IMR-90 (cell line): Measurements from ENCODE around the gene NMRAL1. TPM values are rescaled to one million over a fixed set of nuclear protein-coding genes. Genes with fewer than 3 reads are reported as not detected.

Experiments used
- ATAC-seq: fragments of 200-7000 bp; cut with Tn5 transposase; 2 replicates; pipeline ENCODE4 v1.9.1; 2020; ENCODE audit warnings: low read depth, mild to moderate bottlenecking, moderate library complexity
- BruUV-seq: library from RNA; stranded (reverse); fragments of 400-500 nt; replicated peaks from 2 replicates; lab custom pipeline; 2021; lab: Mats Ljungman, UMichigan
- CTCF ChIA-PET: fragments of 300-600 bp; formaldehyde crosslinking; extraction: SDS; loops from one replicate; lab custom pipeline; 2021; ENCODE audit warnings: antibody characterized with exemption; lab: Yijun Ruan, JAX
- POLR2A ChIA-PET: fragments of 300-600 bp; sonication (Branson Sonifier 250); formaldehyde crosslinking; loops from one replicate; lab custom pipeline; 2022; ENCODE audit warnings: antibody characterized with exemption; ENCODE audit not compliant: unreplicated experiment; lab: Charles Lee
- DNase-seq: peaks from one replicate; pipeline ENCODE4 v3.0.0; 2013
- H2AFZ ChIP-seq: replicated peaks from 2 replicates; pipeline ENCODE3; 2013; ENCODE audit warnings: low read length, mild to moderate bottlenecking; ENCODE audit not compliant: poor library complexity
- H2AK5ac ChIP-seq: 2 replicates; pipeline ENCODE4 v1.6.1; 2013; ENCODE audit warnings: low read depth, low read length, inconsistent platforms
- H2AK9ac ChIP-seq: replicated peaks from 2 replicates; pipeline ENCODE3; 2013; ENCODE audit warnings: mild to moderate bottlenecking, low read depth, low read length, moderate library complexity; ENCODE audit not compliant: poor library complexity
- H2BK120ac ChIP-seq: 2 replicates; pipeline ENCODE4 v1.6.1; 2013; ENCODE audit warnings: low read depth, low read length, inconsistent platforms
- H2BK15ac ChIP-seq: 3 replicates; pipeline ENCODE4 v1.6.1; 2013; ENCODE audit warnings: low read depth, low read length, inconsistent platforms
- H2BK20ac ChIP-seq: 2 replicates; pipeline ENCODE4 v1.6.1; 2013; ENCODE audit warnings: low read depth, mild to moderate bottlenecking, inconsistent platforms, low read length, moderate library complexity
- H2BK5ac ChIP-seq: 2 replicates; pipeline ENCODE4 v1.6.1; 2013; ENCODE audit warnings: mild to moderate bottlenecking, low read depth, low read length, inconsistent platforms; ENCODE audit not compliant: poor library complexity, severe bottlenecking
- H3K14ac ChIP-seq: replicated peaks from 2 replicates; pipeline ENCODE4 v1.6.1; 2013; ENCODE audit warnings: low read depth, low read length, inconsistent platforms
- H3K18ac ChIP-seq: 2 replicates; pipeline ENCODE4 v1.6.1; 2013; ENCODE audit warnings: low read depth, low read length, control low read depth
- H3K23ac ChIP-seq: 2 replicates; pipeline ENCODE4 v1.6.1; 2013; ENCODE audit warnings: low read depth, low read length, inconsistent platforms
- H3K27ac ChIP-seq: 2 replicates; pipeline ENCODE4 v1.5.1; 2013; ENCODE audit warnings: mild to moderate bottlenecking, control low read depth, low read length; ENCODE audit not compliant: insufficient read depth
- H3K27me3 ChIP-seq: 2 replicates; pipeline ENCODE4 v1.6.1; 2013; ENCODE audit warnings: low read length; ENCODE audit not compliant: control insufficient read depth, insufficient read depth
- H3K36me3 ChIP-seq: 2 replicates; pipeline ENCODE4 v1.6.1; 2013; ENCODE audit warnings: low read length, mixed read lengths; ENCODE audit not compliant: control insufficient read depth, insufficient read depth
- H3K4ac ChIP-seq: 2 replicates; pipeline ENCODE4 v1.6.1; 2013; ENCODE audit warnings: low read depth, low read length, inconsistent platforms
- H3K4me1 ChIP-seq: 2 replicates; pipeline ENCODE4 v1.6.1; 2013; ENCODE audit warnings: low read length, mixed read lengths; ENCODE audit not compliant: control insufficient read depth, insufficient read depth
- H3K4me2 ChIP-seq: 2 replicates; pipeline ENCODE4 v1.6.1; 2013; ENCODE audit warnings: low read depth, mild to moderate bottlenecking, control low read depth, low read length, moderate library complexity
- H3K4me3 ChIP-seq: 2 replicates; pipeline ENCODE4 v1.5.1; 2013; ENCODE audit warnings: low read depth, mild to moderate bottlenecking, control low read depth, low read length, moderate library complexity; ENCODE audit not compliant: insufficient read depth
- H3K56ac ChIP-seq: 2 replicates; pipeline ENCODE4 v1.6.1; 2013; ENCODE audit warnings: low read length, inconsistent platforms; ENCODE audit not compliant: insufficient read depth; ENCODE audit errors: extremely low read depth
- H3K79me1 ChIP-seq, 2 experiments: 2 replicates each; pipeline ENCODE4 v1.6.1; 2013; ENCODE audit warnings: low read length in 2 of 2, inconsistent platforms in 1 of 2, low read depth in 1 of 2
- H3K9ac ChIP-seq: 2 replicates; pipeline ENCODE4 v1.6.1; 2013; ENCODE audit warnings: low read depth, low read length, control low read depth
- H3K9me1 ChIP-seq: 2 replicates; pipeline ENCODE4 v1.6.1; 2013; ENCODE audit warnings: low read length, inconsistent platforms; ENCODE audit not compliant: insufficient read depth
- H3K9me3 ChIP-seq: 2 replicates; pipeline ENCODE4 v1.6.1; 2013; ENCODE audit warnings: low read length; ENCODE audit not compliant: control insufficient read depth, insufficient read depth
- H4K20me1 ChIP-seq: 2 replicates; pipeline ENCODE4 v1.6.1; 2013; ENCODE audit warnings: low read length, inconsistent platforms; ENCODE audit not compliant: insufficient read depth
- H4K5ac ChIP-seq: 2 replicates; pipeline ENCODE4 v1.6.1; 2013; ENCODE audit warnings: mild to moderate bottlenecking, low read depth, low read length, control low read depth
- H4K8ac ChIP-seq, 2 experiments: 2 replicates each; pipeline ENCODE4 v1.6.1; 2013; ENCODE audit warnings: low read depth in 2 of 2, low read length in 2 of 2, control low read depth in 1 of 2, inconsistent platforms in 1 of 2
- H4K91ac ChIP-seq: 2 replicates; pipeline ENCODE4 v1.6.1; 2013; ENCODE audit warnings: low read depth, low read length, inconsistent platforms; ENCODE audit not compliant: insufficient read depth
- BHLHE40 ChIP-seq: fragments of 150-350 bp; IDR thresholded peaks from 2 replicates; pipeline ENCODE4 v1.6.1; 2016; ENCODE audit warnings: mild to moderate bottlenecking, low read depth, low read length
- CEBPB ChIP-seq: IDR thresholded peaks from 2 replicates; pipeline ENCODE4 v1.6.1; 2012; ENCODE audit warnings: low read depth, low read length, improper control_type of control experiment
- CHD1 ChIP-seq: IDR thresholded peaks from 2 replicates; pipeline ENCODE4 v1.6.1; 2012; ENCODE audit warnings: low read depth, low read length, improper control_type of control experiment
- CTCF ChIP-seq: conservative IDR thresholded peaks from 2 replicates; pipeline ENCODE4 v1.5.1; 2012; ENCODE audit warnings: mild to moderate bottlenecking, low read depth, low read length, improper control_type of control experiment
- ELK1 ChIP-seq: fragments of 150-350 bp; IDR thresholded peaks from 2 replicates; pipeline ENCODE4 v1.6.1; 2016; ENCODE audit warnings: low read depth, mild to moderate bottlenecking, low read length, moderate library complexity, borderline replicate concordance
- FOS ChIP-seq: fragments of 150-350 bp; IDR thresholded peaks from 2 replicates; pipeline ENCODE4 v1.6.1; 2016; ENCODE audit warnings: low read depth, low read length
- MAFK ChIP-seq: IDR thresholded peaks from 2 replicates; pipeline ENCODE4 v1.6.1; 2012; ENCODE audit warnings: low read depth, low read length, improper control_type of control experiment
- MAZ ChIP-seq: IDR thresholded peaks from 2 replicates; pipeline ENCODE4 v1.6.1; 2012; ENCODE audit warnings: low read depth, mild to moderate bottlenecking, low read length, improper control_type of control experiment, moderate library complexity, borderline replicate concordance
- MXI1 ChIP-seq: IDR thresholded peaks from 2 replicates; pipeline ENCODE4 v1.6.1; 2012; ENCODE audit warnings: low read depth, mild to moderate bottlenecking, low read length, moderate library complexity, borderline replicate concordance
- NFE2L2 ChIP-seq: fragments of 150-350 bp; IDR thresholded peaks from 2 replicates; pipeline ENCODE4 v1.6.1; 2016; ENCODE audit warnings: low read depth, mild to moderate bottlenecking, low read length
- POLR2A ChIP-seq: IDR thresholded peaks from 2 replicates; pipeline ENCODE4 v1.6.1; 2012; ENCODE audit warnings: mild to moderate bottlenecking, low read depth, low read length
- RAD21 ChIP-seq: IDR thresholded peaks from 2 replicates; pipeline ENCODE4 v1.6.1; 2012; ENCODE audit warnings: low read length, improper control_type of control experiment
- RFX5 ChIP-seq: IDR thresholded peaks from 2 replicates; pipeline ENCODE4 v1.8.0; 2012; ENCODE audit warnings: low read depth, mild to moderate bottlenecking, low read length, moderate library complexity
- SMC3 ChIP-seq: fragments of 150-350 bp; IDR thresholded peaks from 2 replicates; pipeline ENCODE4 v1.6.1; 2016; ENCODE audit warnings: low read depth, mild to moderate bottlenecking, antibody characterized with exemption, low read length, moderate library complexity
- USF2 ChIP-seq: fragments of 150-350 bp; IDR thresholded peaks from 2 replicates; pipeline ENCODE4 v1.6.1; 2017; ENCODE audit warnings: mild to moderate bottlenecking, antibody characterized with exemption, low read length, low read depth
- WGBS, 2 experiments: methylation state at CpG; one replicate each; pipeline versions ENCODE4 v1.1.5 to v1.1.7; 2013; ENCODE audit warnings: missing lambda C conversion rate in 2 of 2; ENCODE audit not compliant: insufficient read length in 1 of 2; ENCODE audit errors: extremely low coverage in 2 of 2; 5-methylcytosine and 5-hydroxymethylcytosine counted together
- dilution Hi-C: fragments of 300-500 bp; cut with HindIII; formaldehyde crosslinking; loops from one replicate; pipeline ENCODE4 v1.14.3; 2018; ENCODE audit warnings: low sequenced_read_pairs; ENCODE audit not compliant: unreplicated experiment
- in situ Hi-C: fragments of 300-500 bp; cut with MboI; formaldehyde crosslinking; loops from 3 replicates; pipeline ENCODE4 v1.14.3; 2019; ENCODE audit warnings: low sequenced_read_pairs, inconsistent platforms, mixed read lengths
- intact Hi-C: fragments of 100-400 bp; cut with micrococcal nuclease; formaldehyde crosslinking; loops from 2 replicates; pipeline ENCODE4 v1.10.0; 2022
- polyA plus RNA-seq, 3 experiments: library from polyadenylated mRNA; depleted of rRNA; stranded (reverse); fragments of >200 nt; gene quantifications; 2 replicates each; pipeline ENCODE4 v1.2.3, GENCODE V29; 2012; ENCODE audit warnings: low replicate concordance in 1 of 3
- total RNA-seq: library from RNA; depleted of rRNA; stranded (reverse); fragments of >200 nt; gene quantifications from 2 replicates; pipeline ENCODE4 v1.2.3, GENCODE V29; 2012

Gene NMRAL1
- total and polyA plus RNA-seq, 2 of the 4 experiments (the other 2 are of a cell fraction): 48.6 to 67.6 TPM

GRCh38 chr16:4471869-4472268 is 2.6 kb downstream of the NMRAL1 start:
- Histone ChIP-seq H3K23ac (no peak overlapping the region), H3K9ac (no peak overlapping the region), H3K36me3 (peaks cover 10% of the 10 kb centered on the region; the same call in 1 of the 2 replicates), H2BK15ac (no peak overlapping the region), H3K27me3 (no peaks in the 10 kb centered on the region), H2AK5ac (no peak overlapping the region), H4K8ac (no peak overlapping the region), H3K4ac (no peak overlapping the region), H3K14ac (no peak overlapping the region), H2BK120ac (no peak overlapping the region), H2AK9ac (no peak overlapping the region), H4K20me1 (no peaks in the 10 kb centered on the region), H2AFZ (no peak overlapping the region), H3K9me3 (no peaks in the 10 kb centered on the region), H3K4me2 (no peak overlapping the region), H3K9me1 (peaks cover 3% of the 10 kb centered on the region; the same call in 1 of the 2 replicates), H3K27ac (no peak overlapping the region), H4K91ac (no peak overlapping the region), H3K79me1 (peaks cover 11 to 35% of the 10 kb centered on the region in 2 experiments), H2BK5ac (no peak overlapping the region), H2BK20ac (no peak overlapping the region), H3K4me1 (no peaks in the 10 kb centered on the region), H3K4me3 (no peak overlapping the region), H3K56ac (no peak overlapping the region), H3K18ac (no peak overlapping the region), H4K5ac (no peak overlapping the region)
- ChIA-PET CTCF (no interaction called here), POLR2A (no interaction called here)
- no CpG with 5 or more reads among the region's 5 CpGs for WGBS, 2 experiments
- no TSS peak for BruUV-seq
- intact Hi-C loops (no loop called here), in situ Hi-C loops (no loop called here), dilution Hi-C loops (no loop called here)
- DNase-seq (no peak), ATAC-seq (no peak)
- no peak for TF ChIP-seq MAFK
- no peak for TF ChIP-seq CEBPB
- TF ChIP-seq RFX5: no peak
- TF ChIP-seq MXI1: no peak
- no peak for TF ChIP-seq MAZ
- TF ChIP-seq ELK1: no peak
- no peak for TF ChIP-seq FOS
- TF ChIP-seq SMC3: no peak
- TF ChIP-seq POLR2A: no peak
- no peak for TF ChIP-seq BHLHE40
- no peak for TF ChIP-seq CHD1
- no peak for TF ChIP-seq USF2
- no peak for TF ChIP-seq CTCF
- no peak for TF ChIP-seq NFE2L2
- no peak for TF ChIP-seq RAD21
